HG03196 (cell line): ENCODE measurements around the gene RAPGEF3.

ENCODE experiments used
- ATAC-seq: cut with Tn5 transposase; IDR thresholded peaks from one replicate; pipeline ENCODE4 v1.9.1; 2021; ENCODE audit not compliant: unreplicated experiment

Gene RAPGEF3

GRCh38 chr12:47757840-47758583 lies 668 bp downstream of the RAPGEF3 start:
- no peak for ATAC-seq

- ATAC-seq, result no peak
Measured at GRCh38 chr12:47757364-47757839, 1.3 kb downstream of the RAPGEF3 start.

- ATAC-seq, result peak; percentile 59
Measured at GRCh38 chr12:47755655-47756562, 2.8 kb downstream of the RAPGEF3 start.

DNA sequence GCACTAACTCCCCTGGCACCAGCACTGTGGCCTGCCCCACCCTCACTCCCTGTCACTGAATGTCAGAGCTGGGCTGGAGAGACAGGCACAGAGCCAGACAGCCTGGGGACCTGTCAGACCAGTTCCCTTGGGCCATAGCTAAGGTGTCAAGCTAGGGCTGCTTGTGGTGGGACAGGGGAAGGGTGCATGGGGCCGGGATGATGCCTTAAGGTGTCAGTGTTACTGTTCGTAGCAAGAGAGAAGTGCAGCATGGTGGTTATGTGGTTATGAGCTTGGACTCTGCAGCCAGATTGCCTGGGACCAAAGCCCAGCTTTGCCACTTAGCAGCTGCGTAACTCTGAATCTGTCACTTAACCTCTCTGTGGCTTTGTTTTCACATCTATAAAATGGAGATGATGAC lies 3.8 kb downstream of the RAPGEF3 start:
- no peak for ATAC-seq

DNA sequence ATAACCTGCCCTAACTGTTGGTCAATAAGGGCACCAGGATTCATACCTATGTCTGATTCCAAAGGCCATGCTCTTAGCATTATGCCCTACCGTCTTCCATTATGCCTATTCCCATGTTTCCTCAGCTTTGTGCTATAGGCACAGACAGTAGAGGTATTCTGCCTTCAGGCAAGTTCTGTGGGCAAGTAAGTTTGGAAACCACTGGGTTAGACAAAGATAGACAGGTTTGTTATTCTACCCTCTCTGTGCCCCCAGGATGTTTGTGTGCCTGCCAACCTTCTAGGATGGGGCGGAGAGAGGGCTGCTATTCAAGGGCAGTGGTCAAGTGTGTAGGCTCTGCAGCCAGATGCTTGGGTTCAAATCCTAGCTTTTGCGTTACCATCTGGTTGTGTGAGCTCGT lies 4.6 kb downstream of the RAPGEF3 start:
- ATAC-seq, result no peak

- ATAC-seq, result peak; percentile 24
Measured at GRCh38 chr12:47753021-47754001, 5.4 kb downstream of the RAPGEF3 start.

DNA sequence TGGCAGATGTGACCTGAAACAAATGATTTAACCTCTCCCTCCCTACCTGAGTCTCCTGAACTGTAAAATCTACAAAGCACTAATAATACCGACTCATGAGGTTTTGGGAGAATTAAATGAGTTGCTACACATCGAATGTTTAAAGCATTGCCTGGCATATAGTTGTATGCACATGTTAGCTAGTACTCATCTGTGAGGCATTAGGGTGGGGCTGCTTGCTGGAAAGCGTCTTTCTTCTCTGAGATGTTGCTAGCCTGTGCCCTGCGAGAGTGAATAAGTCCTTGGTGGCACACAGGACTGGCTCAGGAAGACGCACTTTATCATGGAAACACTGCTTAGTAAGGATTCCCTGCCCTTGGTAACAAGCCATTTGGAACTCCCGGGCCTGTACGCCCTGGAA lies 6.1 kb downstream of the RAPGEF3 start:
- ATAC-seq, result no peak

DNA sequence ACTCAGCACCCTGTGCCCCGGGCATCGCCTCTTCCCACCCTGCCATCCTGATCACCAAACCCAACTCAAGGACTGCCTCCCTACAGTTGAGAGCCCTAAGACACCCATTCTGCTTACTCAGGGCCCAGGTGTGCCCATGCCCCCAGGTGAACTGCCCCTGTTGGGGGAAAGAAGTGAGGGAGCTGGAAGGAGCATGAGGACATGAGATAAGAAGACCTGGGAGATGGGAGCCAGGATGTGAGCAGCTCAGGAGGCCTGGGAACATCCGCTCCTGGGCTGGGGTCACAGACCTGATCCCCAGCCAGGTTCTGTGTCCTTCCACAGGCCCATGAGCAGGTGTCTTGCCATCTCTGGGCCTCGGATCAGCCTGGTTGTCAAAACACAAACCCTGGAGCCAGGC lies 6.6 kb downstream of the RAPGEF3 start:
- ATAC-seq, result no peak

GRCh38 chr12:47751561-47751960 lies 7.1 kb downstream of the RAPGEF3 start:
- ATAC-seq, result no peak

DNA sequence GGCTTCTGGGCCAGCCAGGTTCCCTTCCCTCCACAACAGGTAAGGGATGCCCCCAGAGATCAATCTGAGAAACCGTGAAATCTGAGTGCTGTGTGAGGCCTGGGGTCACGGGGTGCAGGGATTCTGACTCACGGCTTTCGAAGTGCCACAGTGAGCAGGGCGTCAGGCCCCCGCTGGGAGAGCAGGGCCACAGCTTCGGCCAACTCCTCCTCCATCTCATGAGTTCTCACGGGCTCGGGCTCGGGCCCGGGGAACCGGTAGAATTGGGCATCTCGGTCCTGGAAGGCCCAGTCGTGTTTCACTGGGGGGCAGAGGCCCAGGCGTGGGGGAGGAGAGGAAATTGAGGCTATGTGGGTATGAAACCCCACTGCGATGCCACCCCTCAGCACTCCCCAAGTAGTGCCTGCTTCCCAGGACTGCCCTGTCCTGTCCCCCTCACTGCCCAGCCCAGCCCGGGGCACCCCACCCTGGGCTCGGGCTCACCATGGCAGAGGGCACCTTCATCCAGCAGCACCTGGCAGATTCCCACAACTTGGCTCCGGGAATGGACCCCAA lies 7.7 kb downstream of the RAPGEF3 start:
- no peak for ATAC-seq

GRCh38 chr12:47750229-47750798 lies 8.4 kb downstream of the RAPGEF3 start:
- ATAC-seq, result no peak

GRCh38 chr12:47748899-47749298 lies 9.8 kb downstream of the RAPGEF3 start:
- no peak for ATAC-seq

GRCh38 chr12:47748507-47748828 lies 10.2 kb downstream of the RAPGEF3 start:
- no peak for ATAC-seq

DNA sequence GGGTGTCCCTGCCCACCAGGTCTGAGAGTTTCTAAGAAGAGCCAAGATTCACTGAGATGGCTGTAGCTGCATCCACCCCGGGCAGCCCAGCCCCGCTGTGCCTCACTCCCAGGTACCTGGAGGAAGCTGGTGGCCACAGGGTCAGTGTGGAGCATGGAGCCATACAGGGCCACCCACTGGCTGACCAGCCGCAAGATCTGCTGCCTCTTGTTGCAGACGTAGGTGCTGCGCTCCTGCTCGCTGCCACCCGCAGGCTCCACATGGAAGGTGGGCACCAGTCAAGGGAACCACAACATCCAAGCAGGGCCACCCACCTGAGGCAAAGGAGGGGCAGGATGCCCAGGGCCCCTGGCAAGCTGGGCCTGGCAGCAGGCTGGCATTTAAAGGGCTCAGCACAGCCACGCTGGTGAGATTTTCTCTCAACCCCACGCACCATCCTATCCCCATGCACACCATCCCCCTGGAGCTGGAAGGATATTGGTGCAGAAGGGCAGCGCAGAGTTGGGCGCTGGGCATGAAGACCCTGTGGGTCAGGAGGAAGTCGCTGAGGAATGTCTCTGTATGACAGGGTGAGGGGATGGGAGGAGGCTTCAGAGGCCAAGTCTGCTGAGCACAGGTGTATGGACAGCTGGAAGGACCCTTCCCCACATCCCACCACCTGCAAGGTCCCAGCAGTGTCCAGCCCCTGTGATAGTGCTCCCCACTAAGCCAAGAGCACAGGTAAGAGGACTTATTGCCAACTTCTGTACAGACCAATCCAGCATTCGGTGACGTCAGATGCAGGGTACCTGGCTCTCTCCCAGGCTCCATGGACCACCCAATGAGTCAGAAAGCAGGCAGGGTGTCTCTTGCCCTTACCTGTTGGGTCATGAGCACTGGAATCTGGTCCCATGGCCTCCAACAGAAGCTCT lies 10.8 kb downstream of the RAPGEF3 start:
- no peak for ATAC-seq

- ATAC-seq, result no peak
Measured at GRCh38 chr12:47747126-47747525, 11.6 kb downstream of the RAPGEF3 start.

GRCh38 chr12:47746523-47746922 lies 12.2 kb downstream of the RAPGEF3 start:
- ATAC-seq, result no peak

- no peak for ATAC-seq
Measured at GRCh38 chr12:47746073-47746472, 12.6 kb downstream of the RAPGEF3 start.

DNA sequence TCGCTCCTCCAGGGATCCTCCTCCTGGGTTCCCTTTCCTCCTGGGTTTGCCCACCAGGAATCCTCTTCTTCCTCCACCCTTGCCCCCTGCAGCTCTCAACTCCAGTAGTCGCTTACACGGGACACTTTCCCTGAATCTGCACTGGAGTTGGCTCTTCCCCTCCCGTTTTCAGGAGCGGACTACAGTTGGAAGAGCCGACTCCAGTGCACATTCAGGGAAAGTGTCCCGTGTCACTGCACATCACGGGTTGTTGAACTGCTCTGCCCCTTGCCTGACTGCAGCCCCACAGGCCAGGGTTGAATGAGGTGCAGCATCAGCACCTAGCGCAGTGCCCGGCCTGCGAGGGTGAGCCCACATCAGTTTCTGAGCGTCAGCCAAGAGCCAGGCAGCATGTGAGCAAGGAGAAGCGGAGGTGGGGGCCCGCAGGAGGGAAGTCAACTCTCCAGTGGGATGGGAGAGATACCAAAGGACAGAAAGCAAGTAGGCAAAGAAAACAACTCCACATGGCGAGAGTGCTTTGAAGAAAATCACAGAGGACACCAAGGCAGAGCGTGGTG lies 13.1 kb downstream of the RAPGEF3 start:
- ATAC-seq, result no peak
